NB4 (cell line): ENCODE measurements around the gene MYLK.

Experiments used
- CTCF ChIP-seq: IDR thresholded peaks from one replicate; pipeline ENCODE4 v1.5.1; 2012; ENCODE audit warnings: low read depth, low read length
- MAX ChIP-seq: IDR thresholded peaks from 2 replicates; pipeline ENCODE4 v1.6.1; 2011; ENCODE audit warnings: low read depth, low read length
- MYC ChIP-seq: IDR thresholded peaks from 2 replicates; pipeline ENCODE4 v1.6.1; 2011; ENCODE audit warnings: low read depth, low read length
- POLR2A ChIP-seq: IDR thresholded peaks from 2 replicates; pipeline ENCODE4 v1.6.1; 2011; ENCODE audit warnings: mild to moderate bottlenecking; ENCODE audit not compliant: insufficient read length; ENCODE audit errors: extremely low read depth

GRCh38 chr3:123774474-123774873 lies 109.7 kb downstream of the MYLK start:
- no peak for TF ChIP-seq MAX
- TF ChIP-seq POLR2A, result no peak
- TF ChIP-seq CTCF, result no peak
- TF ChIP-seq MYC, result no peak
